NK-92 (cell line): ENCODE data around the gene CYP4F11.
"Not testable (repeated sequence)": the region's sequence is repeated elsewhere in the genome, so short reads cannot be mapped to it uniquely, and the experiment has no call there.

ENCODE experiments used
- DNase-seq: peaks from one replicate; lab custom pipeline; 2025; ENCODE audit not compliant: unreplicated experiment; lab: John Stamatoyannopoulos, UW

The CYP4F11 gene

DNA sequence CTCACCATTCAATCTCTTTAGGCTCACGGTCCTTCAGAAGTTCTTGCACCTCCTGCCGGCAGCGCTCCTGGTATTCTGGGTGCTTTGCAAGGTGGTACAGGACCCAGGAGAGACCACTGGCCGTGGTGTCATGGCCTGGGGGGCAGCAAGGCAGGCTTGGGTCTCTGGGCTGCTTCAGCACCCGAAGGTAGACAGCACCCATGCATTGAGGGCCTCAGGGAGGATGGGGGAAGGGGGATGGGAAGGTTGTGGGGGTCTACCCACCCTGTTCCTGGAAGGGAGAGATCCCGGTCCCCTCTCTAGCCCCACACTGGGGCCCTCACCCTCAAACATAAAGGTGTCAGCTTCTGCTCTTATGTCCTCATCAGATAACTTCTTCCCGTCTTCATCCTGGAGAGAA, 48.4 kb downstream of the CYP4F11 start:
- no peak for DNase-seq

DNA sequence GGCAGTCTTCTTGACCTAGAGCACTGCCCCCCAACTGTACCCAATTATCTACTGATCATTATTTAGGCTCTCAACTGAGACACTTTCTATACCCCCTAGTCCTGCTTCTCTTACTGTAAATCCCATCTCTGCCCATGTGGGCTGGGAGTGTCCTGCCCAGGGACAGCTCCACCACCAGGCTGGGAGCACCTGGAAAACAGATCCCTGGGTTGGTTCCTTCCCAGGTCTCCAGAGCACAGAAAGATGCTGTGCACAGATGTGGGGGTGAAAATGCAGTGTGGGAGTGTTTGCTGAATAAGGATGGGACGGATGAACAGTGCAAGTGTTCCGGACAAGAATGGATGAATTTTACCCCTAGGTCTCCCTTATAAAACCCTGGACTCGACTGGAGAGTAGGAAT, 49.2 kb downstream of the CYP4F11 start:
- no peak for DNase-seq

DNA sequence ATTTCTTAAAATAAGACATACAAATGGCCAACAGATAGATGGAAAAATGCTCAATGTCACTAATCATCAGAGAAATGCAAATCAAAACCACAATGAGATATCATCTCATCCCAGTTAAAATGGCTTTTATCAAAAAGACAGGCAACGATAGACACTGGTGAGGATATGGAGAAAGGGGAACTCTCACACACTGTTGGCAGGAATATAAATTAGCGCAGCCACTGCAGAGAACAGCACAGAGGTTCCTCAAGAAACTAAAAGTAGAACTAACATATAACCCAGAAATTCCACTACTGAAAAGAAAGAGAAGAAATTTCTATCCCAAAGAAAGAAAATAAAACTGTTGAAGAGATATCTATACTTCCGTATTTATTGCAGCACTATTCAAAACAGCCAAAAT, 51.0 kb downstream of the CYP4F11 start:
- DNase-seq: not testable (repeated sequence)

GRCh38 chr19:15874821-15875474, 59.4 kb downstream of the CYP4F11 start:
- DNase-seq: no peak

- DNase-seq: not testable (repeated sequence)
Measured at GRCh38 chr19:15873771-15874170, 60.6 kb downstream of the CYP4F11 start.

- DNase-seq: no peak
Measured at GRCh38 chr19:15871570-15871969, 62.8 kb downstream of the CYP4F11 start.

GRCh38 chr19:15869873-15870272, 64.5 kb downstream of the CYP4F11 start:
- DNase-seq: no peak

DNA sequence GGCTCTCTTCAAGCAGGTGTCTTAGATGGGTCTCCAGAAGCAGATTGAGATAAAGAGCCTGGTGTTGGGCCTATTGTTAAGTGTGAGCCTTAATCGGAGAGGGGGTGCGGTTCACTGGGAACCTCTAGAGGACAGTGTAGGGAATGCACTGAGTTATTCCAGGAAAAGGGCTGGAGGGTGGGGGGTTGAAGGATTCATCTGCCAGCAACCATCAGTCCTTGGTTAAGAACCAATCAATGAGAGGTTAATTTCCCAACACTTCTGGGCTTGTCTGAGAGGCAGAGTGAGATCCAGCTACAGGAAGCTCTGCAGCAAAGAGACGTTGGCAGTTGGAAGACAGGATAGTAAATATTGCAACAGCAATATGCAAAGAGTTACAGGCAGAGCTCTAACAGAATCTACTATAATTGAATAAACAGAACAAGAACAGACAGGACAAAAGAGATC, 65.2 kb downstream of the CYP4F11 start:
- DNase-seq: no peak

DNA sequence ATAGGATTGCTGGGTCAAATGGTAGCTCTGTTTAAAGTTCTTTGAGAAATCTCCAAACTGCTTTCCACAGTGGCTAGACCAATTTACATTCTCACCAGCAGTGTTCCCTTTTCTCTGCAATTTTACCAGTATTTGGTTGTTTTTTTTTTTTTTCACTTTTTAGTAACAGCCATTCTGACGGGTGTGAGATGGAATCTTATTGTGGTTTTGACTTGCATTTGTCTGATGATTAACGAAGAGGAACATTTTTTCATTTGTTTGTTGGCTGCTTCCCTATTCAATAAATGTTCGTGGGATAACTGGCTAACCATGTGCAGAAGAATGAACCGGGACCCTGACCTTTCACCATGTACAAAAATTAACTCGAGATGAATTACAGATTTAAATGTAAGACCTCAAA, 67.7 kb downstream of the CYP4F11 start:
- DNase-seq: no peak

- DNase-seq: no peak
Measured at GRCh38 chr19:15864824-15865223, 69.5 kb downstream of the CYP4F11 start.

DNA sequence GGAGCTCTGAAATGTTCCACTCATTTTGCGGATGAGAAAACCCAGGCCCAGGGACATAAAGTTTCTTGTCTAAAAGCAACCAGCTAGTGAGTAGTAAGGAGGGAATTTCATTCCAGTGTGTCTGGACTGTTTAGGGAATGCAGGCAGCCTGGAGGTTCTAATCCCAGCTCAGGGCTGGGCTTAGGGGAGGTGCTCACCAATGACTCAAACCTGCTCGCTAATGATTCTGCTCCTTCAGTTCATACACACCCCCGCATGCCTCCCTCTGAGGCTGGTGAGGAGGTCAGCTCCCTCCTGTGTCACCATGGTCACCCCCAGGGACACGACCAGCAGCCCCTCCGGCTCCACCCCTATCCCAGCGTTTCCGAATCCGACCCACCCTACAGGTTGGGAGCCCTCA, 71.1 kb downstream of the CYP4F11 start:
- DNase-seq: no peak

GRCh38 chr19:15862444-15862843, 71.9 kb downstream of the CYP4F11 start:
- DNase-seq: no peak
